Body of pancreas (tissue), 4 donors: Measurements from ENCODE around the gene GLP2R. TPM values are rescaled to one million over a fixed set of nuclear protein-coding genes. Genes with fewer than 3 reads are reported as not detected.

Source experiments
- ATAC-seq: fragments of 150-250 bp; one replicate; pipeline ENCODE4 v1.9.1; 2016
- DNase-seq, 4 donors: peaks; one replicate each; pipeline ENCODE4 v3.0.0-alpha.2; 2019
- H3K27ac ChIP-seq, 4 donors: fragments of 200-600 bp; sonication (generic); 1 replicate in 3 of 4; 2 replicates in 1 of 4; pipeline versions ENCODE4 v1.5.1 to v1.6.1; 2016 to 2019; ENCODE audit warnings: mild to moderate bottlenecking in 1 of 4, mixed read lengths in 1 of 4, moderate library complexity in 1 of 4
- H3K27me3 ChIP-seq, 2 donors: fragments of 200-600 bp; sonication (generic); one replicate each; pipeline ENCODE4 v1.6.0; 2016; ENCODE audit warnings: mild to moderate bottlenecking in 1 of 2
- H3K36me3 ChIP-seq, 2 donors: fragments of 200-600 bp; sonication (generic); replicated peaks in 1 of 2; 2 replicates each; pipeline ENCODE4 v1.5.1; 2016; ENCODE audit warnings: low read depth in 2 of 2; ENCODE audit not compliant: insufficient read depth in 1 of 2
- H3K4me1 ChIP-seq: fragments of 200-600 bp; sonication (generic); one replicate; pipeline ENCODE4 v1.6.0; 2016
- H3K4me3 ChIP-seq, 2 donors: fragments of 200-600 bp; sonication (generic); 1 replicate in 1 of 2; 2 replicates in 1 of 2; pipeline ENCODE4 v1.5.1; 2016 to 2019
- H3K9me3 ChIP-seq, 3 donors: fragments of 200-600 bp; sonication (generic); 1 replicate in 2 of 3; 2 replicates in 1 of 3; pipeline ENCODE4 v1.5.1; 2016
- CTCF ChIP-seq, 7 experiments: fragments of 450-650 bp in 4 of 7; fragments of 200-600 bp in 3 of 7; sonication (generic) in 3 of 7; IDR thresholded peaks; one replicate each; pipeline ENCODE4 v1.5.1; 2016 to 2019; ENCODE audit warnings: antibody characterized with exemption in 7 of 7
- POLR2A ChIP-seq, 3 donors: fragments of 450-650 bp; IDR thresholded peaks; one replicate each; pipeline ENCODE4 v1.6.1; 2016; ENCODE audit warnings: antibody characterized with exemption in 3 of 3, mild to moderate bottlenecking in 2 of 3
- WGBS, 2 donors: methylation state at CpG; one replicate each; pipeline ENCODE4 v1.1.5; 2017; 5-methylcytosine and 5-hydroxymethylcytosine counted together
- intact Hi-C: fragments of 100-400 bp; cut with DNase I; formaldehyde crosslinking; loops from one replicate; pipeline ENCODE4 v1.15.1; 2023
- total RNA-seq, 2 donors: library from RNA; depleted of rRNA; stranded (reverse); fragments of >200 nt; gene quantifications; one replicate each; pipeline ENCODE4 v1.1.0, GENCODE V29; 2016

GLP2R gene
- total RNA-seq, 2 donors from 2014 or later = 4.6 to 4.7 TPM

DNA sequence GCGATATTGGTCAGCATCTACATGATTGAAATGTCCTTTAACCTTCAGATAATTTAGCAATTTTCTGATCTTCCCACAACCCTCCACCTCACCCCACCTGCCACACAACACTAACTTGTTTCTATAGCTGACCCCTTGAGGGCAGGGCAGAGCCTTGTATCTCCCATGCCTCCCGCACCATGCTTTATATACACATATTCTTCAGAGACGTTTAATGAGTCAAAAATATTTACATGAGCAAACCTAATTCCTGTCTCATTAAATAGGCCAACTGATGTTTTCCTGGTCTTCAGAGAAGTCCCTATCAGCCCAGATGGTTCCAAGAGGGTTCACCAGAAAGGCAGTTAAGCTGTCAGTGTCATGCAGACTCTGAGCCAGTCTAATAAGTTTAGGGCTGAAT is 27.7 kb upstream of the GLP2R start:
- DNase-seq = no peak
- Histone ChIP-seq H3K36me3 (no peaks in the 10 kb centered on the region), H3K27me3 (no peaks in the 10 kb centered on the region), H3K9me3 (no peaks in the 10 kb centered on the region), H3K4me1 (peaks cover 4% of the 10 kb centered on the region), H3K4me3 (no peak overlapping the region), H3K27ac (no peak overlapping the region)
- intact Hi-C loops = no loop called here
- 69 to 70% methylated on average over 3 of the region's 3 CpGs for WGBS, 2 donors
- TF ChIP-seq CTCF (IDR thresholded peaks at IDR 0.05) (no peak), POLR2A (IDR thresholded peaks at IDR 0.05) (no peak)
- ATAC-seq = no peak

DNA sequence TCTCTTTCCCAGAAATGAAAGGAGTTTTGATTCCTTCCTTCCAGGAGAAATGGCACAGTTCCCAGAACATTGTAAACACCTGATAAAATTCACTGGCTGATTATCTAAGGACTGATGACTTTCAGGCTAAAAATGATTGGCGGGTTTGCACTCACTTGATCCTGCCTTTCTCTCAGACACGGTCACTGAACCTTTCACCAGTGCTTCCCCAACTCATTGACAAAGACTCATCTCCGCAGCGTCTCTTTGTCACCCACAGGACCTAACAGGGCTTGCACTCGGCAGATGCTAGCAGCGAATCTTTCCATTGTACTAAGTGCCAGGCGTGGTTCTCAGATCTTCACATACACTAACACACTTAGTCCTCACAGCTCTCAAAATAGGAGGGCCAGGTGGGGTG is 27.0 kb upstream of the GLP2R start:
- ATAC-seq (no peak), DNase-seq (no peak)
- no peak overlapping the region for H3K4me3 ChIP-seq
- H3K9me3 ChIP-seq = no peaks in the 10 kb centered on the region
- peaks cover 4% of the 10 kb centered on the region for H3K4me1 ChIP-seq
- TF ChIP-seq POLR2A (IDR thresholded peaks at IDR 0.05) (no peak), CTCF (IDR thresholded peaks at IDR 0.05) (no peak)
- no peaks in the 10 kb centered on the region for H3K27me3 ChIP-seq
- no peak overlapping the region for H3K27ac ChIP-seq
- WGBS, 2 donors = 61 to 63% methylated on average over 7 of the region's 7 CpGs
- intact Hi-C loops = no loop called here
- no peaks in the 10 kb centered on the region for H3K36me3 ChIP-seq

GRCh38 chr17:9801505-9801904 is 24.2 kb upstream of the GLP2R start:
- intact Hi-C loops = no loop called here
- Histone ChIP-seq H3K4me1 (peaks cover 4% of the 10 kb centered on the region), H3K27ac (no peak overlapping the region), H3K9me3 (no peaks in the 10 kb centered on the region), H3K4me3 (no peak overlapping the region), H3K36me3 (no peaks in the 10 kb centered on the region), H3K27me3 (no peaks in the 10 kb centered on the region)
- WGBS, 2 donors = 36 to 39% methylated on average over 2 of the region's 2 CpGs
- TF ChIP-seq CTCF (IDR thresholded peaks at IDR 0.05) (no peak), POLR2A (IDR thresholded peaks at IDR 0.05) (no peak)
- DNase-seq = no peak
- ATAC-seq = no peak

GRCh38 chr17:9802294-9802693 is 23.4 kb upstream of the GLP2R start:
- Histone ChIP-seq H3K27me3 (no peaks in the 10 kb centered on the region), H3K27ac (no peak overlapping the region), H3K36me3 (no peaks in the 10 kb centered on the region), H3K4me3 (no peak overlapping the region), H3K4me1 (peaks cover 4% of the 10 kb centered on the region), H3K9me3 (no peaks in the 10 kb centered on the region)
- 74 to 92% methylated on average over 2 to 13 of the region's 13 CpGs for WGBS, 2 donors
- intact Hi-C loops = no loop called here
- ATAC-seq (no peak), DNase-seq (no peak)
- TF ChIP-seq POLR2A (IDR thresholded peaks at IDR 0.05) (no peak), CTCF (IDR thresholded peaks at IDR 0.05) (no peak)

DNA sequence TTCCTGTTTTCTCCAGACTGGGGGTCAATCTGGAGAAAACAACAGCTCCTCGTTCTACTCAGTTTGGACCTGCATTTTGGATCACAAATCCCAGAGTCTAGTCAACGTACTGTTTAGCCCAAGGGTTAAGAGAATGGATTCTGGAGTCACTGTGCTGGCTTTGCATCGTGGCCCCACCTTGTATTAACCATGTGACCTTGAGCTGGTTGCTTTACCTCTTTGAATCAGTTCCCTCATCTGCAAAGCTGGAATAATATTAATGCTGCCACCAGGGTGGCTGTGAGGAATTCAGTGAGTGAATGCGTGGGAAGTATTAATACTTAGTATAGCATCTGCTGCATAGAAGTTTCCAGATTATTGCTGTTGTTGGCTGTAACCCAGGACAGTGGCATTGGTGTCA is 23.0 kb upstream of the GLP2R start:
- intact Hi-C loops = no loop called here
- H3K4me1 ChIP-seq = peaks cover 4% of the 10 kb centered on the region
- H3K4me3 ChIP-seq = no peak overlapping the region
- H3K27me3 ChIP-seq = no peaks in the 10 kb centered on the region
- 37 to 43% methylated on average over 4 of the region's 4 CpGs for WGBS, 2 donors
- no peak overlapping the region for H3K27ac ChIP-seq
- no peaks in the 10 kb centered on the region for H3K9me3 ChIP-seq
- DNase-seq (no peak), ATAC-seq (no peak)
- TF ChIP-seq CTCF (IDR thresholded peaks at IDR 0.05) (no peak), POLR2A (IDR thresholded peaks at IDR 0.05) (no peak)
- H3K36me3 ChIP-seq = no peaks in the 10 kb centered on the region
